Lung (tissue), 12 donors: Measurements from ENCODE around the gene FRMD1. TPM values are rescaled to one million over a fixed set of nuclear protein-coding genes. Genes with fewer than 3 reads are reported as not detected.

ENCODE experiments used
- ATAC-seq: fragments of 200-7000 bp; cut with Tn5 transposase; one replicate; pipeline ENCODE4 v1.9.1; 2020; ENCODE audit warnings: moderate number of reproducible peaks; ENCODE audit not compliant: insufficient read depth, low FRiP score
- DNase-seq, 3 donors: peaks; one replicate each; pipeline ENCODE4 v3.0.0-alpha.2; 2013 to 2017
- H3K27ac ChIP-seq, 2 donors: one replicate each; pipeline ENCODE4 v1.5.1; 2013; ENCODE audit warnings: mild to moderate bottlenecking in 2 of 2, moderate library complexity in 2 of 2, control low read depth in 1 of 2, inconsistent platforms in 1 of 2, low read depth in 1 of 2, low read length in 1 of 2
- H3K27me3 ChIP-seq, 3 donors: one replicate each; pipeline ENCODE4 v1.5.1; 2013; ENCODE audit warnings: low read length in 2 of 3; ENCODE audit not compliant: control insufficient read depth in 3 of 3, insufficient read depth in 3 of 3
- H3K36me3 ChIP-seq, 4 donors: one replicate each; pipeline ENCODE4 v1.5.1; 2013; ENCODE audit warnings: low read length in 4 of 4, mild to moderate bottlenecking in 1 of 4, moderate library complexity in 1 of 4; ENCODE audit not compliant: control insufficient read depth in 4 of 4, insufficient read depth in 4 of 4
- H3K4me1 ChIP-seq, 5 donors: one replicate each; pipeline ENCODE4 v1.5.1; 2013; ENCODE audit warnings: low read length in 5 of 5, mild to moderate bottlenecking in 2 of 5, moderate library complexity in 1 of 5; ENCODE audit not compliant: control insufficient read depth in 5 of 5, insufficient read depth in 5 of 5
- H3K4me3 ChIP-seq: one replicate; pipeline ENCODE4 v1.5.1; 2013; ENCODE audit warnings: mild to moderate bottlenecking, control low read depth, moderate library complexity
- H3K9ac ChIP-seq, 2 donors: one replicate each; pipeline ENCODE4 v1.5.1; 2013; ENCODE audit warnings: low read length in 2 of 2, control low read depth in 1 of 2; ENCODE audit not compliant: insufficient read depth in 1 of 2
- H3K9me3 ChIP-seq, 4 donors: one replicate each; pipeline ENCODE4 v1.5.1; 2013; ENCODE audit warnings: low read length in 3 of 4, mild to moderate bottlenecking in 1 of 4, moderate library complexity in 1 of 4; ENCODE audit not compliant: control insufficient read depth in 4 of 4, insufficient read depth in 3 of 4
- CTCF ChIP-seq: IDR thresholded peaks from 2 replicates; pipeline ENCODE4 v1.5.1; 2012; ENCODE audit warnings: mild to moderate bottlenecking; ENCODE audit errors: control extremely low read depth, extremely low read depth
- WGBS, 2 donors: extraction: QIAGEN DNeasy Blood & Tissue Kit; methylation state at CpG; one replicate each; pipeline ENCODE4 v1.1.7; 2013; 5-methylcytosine and 5-hydroxymethylcytosine counted together
- polyA plus RNA-seq, 2 donors: library from polyadenylated mRNA; stranded (reverse); fragments of 200-250 nt; gene quantifications; one replicate each; pipeline ENCODE4 v1.2.1, GENCODE V29; 2013
- total RNA-seq, 2 donors: library from RNA; depleted of rRNA in 1 of 2; stranded (reverse); fragments of >200 nt in 1 of 2; gene quantifications; one replicate each; pipeline ENCODE4 v1.2.1, GENCODE V29; 2014 to 2021
- donor health status: control.
- donor health status: control.
- donor health status: Bipolar disorder and iron deficiency.
- donor health status: healthy.
- donor health status: DM: yes; HTN: yes; CAD: no.

Gene FRMD1
- total and polyA plus RNA-seq, 4 donors: 0.02 to 1.4 (median 0.10) TPM

- TF ChIP-seq CTCF: no peak
- Histone ChIP-seq H3K27me3 (peaks cover 0 to 18% (median 9%) of the 10 kb centered on the region in 3 donors), H3K9me3 (no peaks in the 10 kb centered on the region), H3K27ac (no peak overlapping the region), H3K4me3 (no peak overlapping the region), H3K9ac (no peak overlapping the region), H3K36me3 (no peaks in the 10 kb centered on the region), H3K4me1 (peaks cover 0 to 17% (median 8%) of the 10 kb centered on the region in 5 donors)
- no peak for DNase-seq
- no peak for ATAC-seq
- 90 to 91% methylated on average over 10 of the region's 10 CpGs for WGBS, 2 donors
Observed at GRCh38 chr6:168104636-168105035, 25.6 kb upstream of the FRMD1 start.

- Histone ChIP-seq H3K9me3 (no peaks in the 10 kb centered on the region), H3K9ac (no peak overlapping the region), H3K27me3 (peaks cover 0 to 18% (median 16%) of the 10 kb centered on the region in 3 donors), H3K4me3 (no peak overlapping the region), H3K27ac (no peak overlapping the region), H3K4me1 (peaks cover 3 to 21% (median 8%) of the 10 kb centered on the region in 5 donors), H3K36me3 (no peaks in the 10 kb centered on the region)
- WGBS, 2 donors: 66 to 67% methylated on average over 19 of the region's 19 CpGs
- TF ChIP-seq CTCF: no peak
- no peak for ATAC-seq
- DNase-seq: no peak
Observed at GRCh38 chr6:168103050-168103830, 24.2 kb upstream of the FRMD1 start.

- H3K9me3 ChIP-seq: no peaks in the 10 kb centered on the region
- H3K4me3 ChIP-seq: no peak overlapping the region
- no peak overlapping the region for H3K9ac ChIP-seq
- no peaks in the 10 kb centered on the region for H3K36me3 ChIP-seq
- DNase-seq (peak in 1 of 3 donors; percentile 43), ATAC-seq (no peak)
- H3K27ac ChIP-seq: no peak overlapping the region
- peaks cover 3 to 21% (median 8%) of the 10 kb centered on the region in 5 donors for H3K4me1 ChIP-seq
- TF ChIP-seq CTCF: no peak
- H3K27me3 ChIP-seq: peaks cover 0 to 18% (median 16%) of the 10 kb centered on the region in 3 donors
- 45 to 57% methylated on average over 10 of the region's 10 CpGs for WGBS, 2 donors
Observed at GRCh38 chr6:168102315-168102985, 23.4 kb upstream of the FRMD1 start.
